Vagina (tissue), 2 donors: ENCODE results near the gene RAB40C. TPM values are rescaled to one million over a fixed set of nuclear protein-coding genes. Genes with fewer than 3 reads are reported as not detected.

ENCODE experiments used
- DNase-seq, 2 donors: peaks; one replicate each; pipeline ENCODE4 v3.0.0-alpha.2; 2017; ENCODE audit errors: extremely low spot score in 2 of 2
- H3K27ac ChIP-seq: fragments of 200-600 bp; sonication (generic); one replicate; pipeline ENCODE4 v1.5.1; 2019
- H3K27me3 ChIP-seq: fragments of 200-600 bp; sonication (generic); one replicate; pipeline ENCODE4 v1.5.1; 2019
- H3K36me3 ChIP-seq, 2 donors: fragments of 200-600 bp; sonication (generic); one replicate each; pipeline ENCODE4 v1.5.1; 2017 to 2019
- H3K4me1 ChIP-seq: fragments of 200-600 bp; sonication (generic); one replicate; pipeline ENCODE4 v1.5.1; 2019
- H3K4me3 ChIP-seq, 2 donors: fragments of 200-600 bp; sonication (generic); 1 replicate in 1 of 2; 2 replicates in 1 of 2; pipeline ENCODE4 v1.5.1; 2016 to 2019
- H3K9me3 ChIP-seq: fragments of 200-600 bp; sonication (generic); one replicate; pipeline ENCODE4 v1.5.1; 2019
- CTCF ChIP-seq, 3 experiments: fragments of 450-650 bp in 2 of 3; fragments of 200-600 bp in 1 of 3; sonication (generic) in 1 of 3; IDR thresholded peaks; one replicate each; pipeline ENCODE4 v1.5.1; 2017 to 2019; ENCODE audit warnings: antibody characterized with exemption in 3 of 3, mild to moderate bottlenecking in 2 of 3, moderate library complexity in 2 of 3
- POLR2A ChIP-seq, 2 donors: fragments of 450-650 bp; IDR thresholded peaks; one replicate each; pipeline ENCODE4 v1.6.1; 2017; ENCODE audit warnings: antibody characterized with exemption in 2 of 2, mild to moderate bottlenecking in 2 of 2, moderate library complexity in 2 of 2
- POLR2AphosphoS5 ChIP-seq, 2 donors: sonication (generic); formaldehyde crosslinking; IDR thresholded peaks; one replicate each; pipeline ENCODE4 v1.9.0; 2017; ENCODE audit warnings: antibody characterized with exemption in 2 of 2, mild to moderate bottlenecking in 2 of 2, low read depth in 1 of 2; ENCODE audit not compliant: insufficient read depth in 1 of 2
- intact Hi-C: fragments of 100-400 bp; cut with DNase I; formaldehyde crosslinking; loops from one replicate; pipeline ENCODE4 v1.15.1; 2023
- total RNA-seq: library from RNA; depleted of rRNA; stranded (reverse); fragments of >200 nt; gene quantifications from one replicate; pipeline ENCODE4 v1.2.3, GENCODE V29; 2016

The RAB40C gene
- total RNA-seq, 1 donor from 2014 or later: 41.3 TPM

- Histone ChIP-seq H3K27me3 (no peaks in the 10 kb centered on the region), H3K4me3 (no peak overlapping the region), H3K36me3 (no peaks in the 10 kb centered on the region), H3K9me3 (no peaks in the 10 kb centered on the region), H3K4me1 (peaks cover 45% of the 10 kb centered on the region), H3K27ac (no peak overlapping the region)
- TF ChIP-seq POLR2A (IDR thresholded peaks at IDR 0.05): no peak
- no peak for TF ChIP-seq POLR2AphosphoS5 (IDR thresholded peaks at IDR 0.05; ENCODE audit: insufficient read depth in 1 of 2, low read depth in 1 of 2)
- TF ChIP-seq CTCF (IDR thresholded peaks at IDR 0.05): no peak
- intact Hi-C loops: no loop called here
- DNase-seq: no peak
Measured at GRCh38 chr16:624526-625070, 34.7 kb downstream of the RAB40C start.

DNA sequence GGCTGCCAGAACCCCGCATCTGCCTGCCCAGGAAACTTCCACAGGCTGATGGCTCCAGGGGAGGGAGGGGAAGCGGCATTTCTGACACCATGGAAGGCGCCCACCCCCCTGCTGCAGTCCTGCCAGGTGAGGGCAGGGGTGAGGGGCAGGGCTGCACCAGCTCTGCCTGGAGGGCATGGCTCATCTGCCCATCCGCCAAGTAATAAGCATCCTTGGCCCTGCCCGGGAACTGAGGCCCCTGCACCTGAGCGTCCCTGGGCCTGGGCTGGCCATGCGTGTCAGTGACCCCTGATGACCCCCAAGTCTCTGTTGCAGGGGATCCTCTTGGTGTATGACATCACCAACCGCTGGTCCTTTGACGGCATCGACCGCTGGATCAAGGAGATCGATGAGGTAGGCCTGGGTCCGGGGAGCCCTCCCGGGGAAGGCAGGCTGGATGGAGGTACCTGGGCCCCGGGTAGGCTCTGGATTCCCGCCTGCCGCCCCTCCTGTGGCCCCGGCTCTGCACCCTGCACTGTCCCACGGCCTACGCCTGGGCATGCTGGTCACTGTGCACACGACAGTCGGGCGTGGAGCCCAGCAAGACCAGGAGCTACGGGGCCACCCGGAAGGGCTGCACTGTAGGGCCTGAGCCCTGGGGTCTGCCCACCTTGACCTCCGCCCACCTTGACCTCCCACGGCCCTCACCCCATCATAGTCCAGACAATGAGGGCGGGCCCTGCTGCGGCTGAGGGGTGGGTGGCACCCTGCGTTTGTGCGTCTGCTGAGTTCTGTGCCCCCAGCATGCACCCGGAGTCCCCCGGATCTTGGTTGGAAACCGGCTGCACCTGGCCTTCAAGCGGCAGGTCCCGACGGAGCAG lies 35.5 kb downstream of the RAB40C start:
- no peak for DNase-seq
- H3K27me3 ChIP-seq: no peaks in the 10 kb centered on the region
- intact Hi-C loops: no loop called here
- H3K36me3 ChIP-seq: no peaks in the 10 kb centered on the region
- H3K27ac ChIP-seq: peak overlapping the region; percentile 82
- TF ChIP-seq CTCF (IDR thresholded peaks at IDR 0.05): no peak
- no peak for TF ChIP-seq POLR2A (IDR thresholded peaks at IDR 0.05)
- no peak for TF ChIP-seq POLR2AphosphoS5 (IDR thresholded peaks at IDR 0.05; ENCODE audit: insufficient read depth in 1 of 2, low read depth in 1 of 2)
- peaks cover 53% of the 10 kb centered on the region for H3K4me1 ChIP-seq
- H3K9me3 ChIP-seq: no peaks in the 10 kb centered on the region
- H3K4me3 ChIP-seq: no peak overlapping the region

DNA sequence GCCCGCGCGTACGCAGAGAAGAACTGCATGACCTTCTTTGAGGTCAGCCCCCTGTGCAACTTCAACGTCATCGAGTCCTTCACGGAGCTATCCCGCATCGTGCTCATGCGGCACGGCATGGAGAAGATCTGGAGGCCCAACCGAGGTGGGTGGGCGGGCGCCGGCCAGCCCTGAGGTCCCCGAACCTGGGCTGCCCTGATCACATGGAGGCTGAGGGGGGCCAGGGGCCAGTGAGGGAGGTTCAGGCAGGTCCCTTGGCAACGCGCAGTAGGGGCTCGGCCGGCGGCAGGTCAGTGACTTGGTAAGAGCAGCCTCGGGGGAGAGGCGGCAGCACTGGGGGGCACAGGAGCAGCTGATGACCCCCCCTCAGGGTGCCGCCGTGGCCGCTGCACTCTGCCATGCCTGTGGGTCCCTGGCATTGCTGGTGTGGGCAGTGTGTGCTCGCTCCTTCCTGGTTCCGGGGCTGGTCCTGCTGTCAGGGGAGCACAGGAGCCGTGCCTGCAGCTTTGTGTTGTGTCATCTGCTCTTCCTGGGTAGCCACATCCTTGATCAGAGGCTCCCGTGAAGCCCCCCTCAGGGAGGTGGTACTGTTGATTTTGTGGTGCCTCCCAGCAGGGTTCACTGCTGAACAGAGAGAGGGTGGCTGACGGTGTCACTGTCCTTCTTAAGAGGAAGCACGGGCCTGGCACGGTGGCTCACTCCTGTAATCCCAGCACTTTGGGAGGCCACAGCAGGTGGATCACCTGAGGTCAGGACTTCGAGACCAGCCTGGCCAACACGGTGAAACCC lies 36.3 kb downstream of the RAB40C start:
- Histone ChIP-seq H3K9me3 (no peaks in the 10 kb centered on the region), H3K27ac (peak overlapping the region; percentile 82), H3K36me3 (no peaks in the 10 kb centered on the region), H3K27me3 (no peaks in the 10 kb centered on the region), H3K4me3 (no peak overlapping the region), H3K4me1 (peaks cover 57% of the 10 kb centered on the region)
- TF ChIP-seq POLR2AphosphoS5 (IDR thresholded peaks at IDR 0.05; ENCODE audit: insufficient read depth in 1 of 2, low read depth in 1 of 2) (no peak), CTCF (IDR thresholded peaks at IDR 0.05) (no peak), POLR2A (IDR thresholded peaks at IDR 0.05) (no peak)
- DNase-seq: no peak
- intact Hi-C loops: no loop called here

- peak overlapping the region; percentile 82 for H3K27ac ChIP-seq
- no peaks in the 10 kb centered on the region for H3K27me3 ChIP-seq
- TF ChIP-seq CTCF (IDR thresholded peaks at IDR 0.05) (no peak), POLR2AphosphoS5 (IDR thresholded peaks at IDR 0.05; ENCODE audit: insufficient read depth in 1 of 2, low read depth in 1 of 2) (peak; percentile 75 to 77)
- no peak overlapping the region for H3K4me3 ChIP-seq
- DNase-seq: no peak
- H3K36me3 ChIP-seq: no peaks in the 10 kb centered on the region
- H3K9me3 ChIP-seq: no peaks in the 10 kb centered on the region
- intact Hi-C loops: no loop called here
- peaks cover 54% of the 10 kb centered on the region for H3K4me1 ChIP-seq
Measured at GRCh38 chr16:626787-627453, 37.1 kb downstream of the RAB40C start.
